OCI-LY3 (cell line): ENCODE data around the gene PLEKHM1.

Source experiments
- H2AFZ ChIP-seq: fragments of 200-600, 300-600 bp; shearing (Covaris generic); 2 replicates; pipeline ENCODE4 v1.6.0; 2014; ENCODE audit warnings: antibody characterized with exemption, low read depth, low read length
- H3K27ac ChIP-seq: fragments of 200-600, 300-600 bp; sonication (generic); 2 replicates; pipeline ENCODE4 v1.5.1; 2014; ENCODE audit warnings: mild to moderate bottlenecking, low read length, moderate library complexity, mixed read lengths
- H3K27me3 ChIP-seq: fragments of 200-600, 300-600 bp; sonication (generic); 2 replicates; pipeline ENCODE4 v1.6.1; 2014; ENCODE audit warnings: low read depth, low read length, mixed read lengths
- H3K36me3 ChIP-seq: fragments of 200-600, 300-600 bp; sonication (generic); replicated peaks from 2 replicates; pipeline ENCODE3; 2014; ENCODE audit warnings: low read depth, low read length, mixed read lengths
- H3K4me1 ChIP-seq: fragments of 300-600, 200-600 bp; sonication (generic); 2 replicates; pipeline ENCODE4 v1.6.1; 2014; ENCODE audit warnings: low read length, mixed read lengths
- H3K4me2 ChIP-seq: fragments of 200-600, 300-600 bp; sonication (generic); 2 replicates; pipeline ENCODE4 v1.6.1; 2014; ENCODE audit warnings: low read length, mixed read lengths
- H3K4me3 ChIP-seq: fragments of 300-600, 200-600 bp; sonication (generic); 2 replicates; pipeline ENCODE4 v1.5.1; 2014; ENCODE audit warnings: antibody characterized with exemption, mild to moderate bottlenecking, low read length, moderate library complexity
- H3K79me2 ChIP-seq: fragments of 300-600, 200-600 bp; shearing (Covaris generic); 2 replicates; pipeline ENCODE4 v1.6.1; 2014; ENCODE audit warnings: mild to moderate bottlenecking, low read length, mixed read lengths
- H3K9ac ChIP-seq: fragments of 300-600, 200-600 bp; shearing (Covaris generic); 2 replicates; pipeline ENCODE4 v1.6.0; 2014; ENCODE audit warnings: mild to moderate bottlenecking, low read length, moderate library complexity
- H3K9me3 ChIP-seq: fragments of 200-600, 300-600 bp; shearing (Covaris generic); 2 replicates; pipeline ENCODE4 v1.6.1; 2014; ENCODE audit warnings: low read length, mixed read lengths; ENCODE audit not compliant: insufficient read depth
- H4K20me1 ChIP-seq: fragments of 200-600, 300-600 bp; sonication (generic); 2 replicates; pipeline ENCODE4 v1.6.1; 2016; ENCODE audit warnings: low read length, mixed read lengths; ENCODE audit not compliant: insufficient read depth
- CTCF ChIP-seq: fragments of 200-600, 300-600 bp; sonication (generic); IDR thresholded peaks from 2 replicates; pipeline ENCODE4 v1.5.1; 2014; ENCODE audit warnings: antibody characterized with exemption, low read length, low read depth
- EZH2phosphoT487 ChIP-seq: fragments of 200-600 bp; shearing (Covaris generic); IDR thresholded peaks from 2 replicates; pipeline ENCODE4 v1.6.1; 2018; ENCODE audit warnings: antibody characterized with exemption, mixed run types, low read depth

PLEKHM1 gene

DNA sequence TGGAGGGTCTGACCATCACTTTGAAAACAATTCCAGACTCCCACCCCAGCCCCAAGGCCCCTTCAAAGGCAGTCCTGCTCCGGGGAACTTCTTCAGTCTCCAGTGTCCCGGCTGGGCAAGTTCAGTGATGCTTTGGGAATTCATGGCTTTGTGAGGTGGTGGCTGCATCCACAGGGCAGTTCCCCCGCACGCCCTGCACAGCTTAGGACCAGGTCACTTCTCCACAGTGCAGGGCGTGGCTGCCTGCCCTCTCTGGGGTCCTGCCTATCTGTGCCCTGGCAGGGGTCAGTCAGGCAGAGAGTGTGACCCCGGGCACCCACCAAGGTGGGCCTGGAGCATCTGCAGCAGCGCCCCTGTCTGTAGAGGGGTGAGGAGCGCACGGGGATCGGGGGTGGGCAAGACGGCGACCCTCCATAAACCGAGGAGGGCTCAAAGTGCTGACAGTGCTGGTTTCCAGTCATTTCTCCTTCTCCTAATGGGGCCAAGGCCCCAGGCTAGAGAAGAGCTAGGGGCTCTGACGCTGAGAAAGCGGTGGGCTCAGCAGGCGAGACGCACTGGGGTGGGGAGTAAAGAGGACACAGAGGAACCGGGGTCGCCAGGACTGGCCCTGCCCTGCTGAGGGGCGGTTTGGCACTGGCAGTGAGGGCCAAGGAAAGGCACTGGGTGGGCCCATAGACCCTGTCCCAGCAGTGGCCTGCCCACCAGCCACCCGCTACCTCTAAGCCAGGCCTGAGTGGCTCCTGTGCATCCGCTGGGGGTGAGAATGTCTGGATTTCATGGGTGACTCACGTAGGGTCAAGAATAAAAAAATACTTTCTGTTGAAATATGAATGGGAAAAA is 53.7 kb downstream of the PLEKHM1 start:
- no peak overlapping the region; the same call in 1 of the 2 replicates for H3K4me3 ChIP-seq
- H3K27me3 ChIP-seq = no peaks in the 10 kb centered on the region
- H3K27ac ChIP-seq = 0 out of 2 replicates have a peak overlapping the region, but pooled peaks have one; percentile 3

DNA sequence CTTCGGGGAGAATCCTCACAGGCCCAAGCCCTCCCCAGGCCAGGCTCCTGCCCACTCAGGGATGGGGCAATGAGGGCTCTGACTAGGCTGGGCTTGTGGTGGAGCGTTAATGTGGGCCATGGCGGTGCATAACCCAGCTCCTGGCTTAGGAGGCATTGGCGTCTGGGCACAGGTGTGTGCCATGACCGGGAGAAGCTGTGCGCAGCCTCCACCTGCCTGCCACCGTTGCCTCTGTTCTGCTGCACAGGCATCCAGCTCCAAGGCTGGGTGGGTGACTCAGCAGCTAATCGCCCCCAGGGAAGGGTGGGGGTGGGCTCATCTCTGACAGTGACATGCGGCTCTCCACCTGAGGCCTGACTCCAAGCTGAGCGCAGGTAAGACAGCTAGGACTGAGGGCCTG is 54.4 kb downstream of the PLEKHM1 start:
- no peaks in the 10 kb centered on the region for H4K20me1 ChIP-seq
- peaks cover 20% of the 10 kb centered on the region for H3K4me1 ChIP-seq
- no peak overlapping the region for H3K27ac ChIP-seq
- H3K79me2 ChIP-seq = no peaks in the 10 kb centered on the region
- H2AFZ ChIP-seq = no peak overlapping the region
- no peaks in the 10 kb centered on the region for H3K27me3 ChIP-seq
- no peak for TF ChIP-seq CTCF
- no peak for TF ChIP-seq EZH2phosphoT487
- no peaks in the 10 kb centered on the region for H3K9me3 ChIP-seq
- no peak overlapping the region for H3K4me2 ChIP-seq
- no peak overlapping the region for H3K9ac ChIP-seq
- H3K4me3 ChIP-seq = no peak overlapping the region
- no peaks in the 10 kb centered on the region for H3K36me3 ChIP-seq

More for the DNA sequence above, 53.7 kb downstream of the PLEKHM1 start:
- Histone ChIP-seq H3K4me2 (peak overlapping the region; percentile 12; the same call in 1 of the 2 replicates), H3K79me2 (no peaks in the 10 kb centered on the region), H3K9ac (no peak overlapping the region; the same call in 1 of the 2 replicates), H3K9me3 (no peaks in the 10 kb centered on the region), H3K36me3 (no peaks in the 10 kb centered on the region), H4K20me1 (no peaks in the 10 kb centered on the region), H3K4me1 (peaks cover 20% of the 10 kb centered on the region), H2AFZ (no peak overlapping the region)
- TF ChIP-seq CTCF = no peak
- TF ChIP-seq EZH2phosphoT487 = no peak

GRCh38 chr17:45435481-45435880 is 55.0 kb downstream of the PLEKHM1 start:
- Histone ChIP-seq H4K20me1 (no peaks in the 10 kb centered on the region), H3K36me3 (no peaks in the 10 kb centered on the region), H3K4me2 (no peak overlapping the region), H3K4me1 (peaks cover 18% of the 10 kb centered on the region), H3K4me3 (no peak overlapping the region), H2AFZ (no peak overlapping the region), H3K9me3 (no peaks in the 10 kb centered on the region), H3K27ac (no peak overlapping the region), H3K27me3 (no peaks in the 10 kb centered on the region), H3K9ac (no peak overlapping the region), H3K79me2 (no peaks in the 10 kb centered on the region)
- TF ChIP-seq EZH2phosphoT487 (no peak), CTCF (no peak)

- Histone ChIP-seq H3K4me2 (no peak overlapping the region), H3K9ac (no peak overlapping the region), H3K27me3 (no peaks in the 10 kb centered on the region), H3K4me1 (peaks cover 37% of the 10 kb centered on the region), H3K27ac (no peak overlapping the region), H3K4me3 (no peak overlapping the region), H3K9me3 (no peaks in the 10 kb centered on the region), H3K36me3 (no peaks in the 10 kb centered on the region), H2AFZ (no peak overlapping the region), H4K20me1 (no peaks in the 10 kb centered on the region), H3K79me2 (no peaks in the 10 kb centered on the region)
- TF ChIP-seq CTCF (no peak), EZH2phosphoT487 (no peak)
These were observed 57.4 kb downstream of the PLEKHM1 start for GRCh38 chr17:45433159-45433535.
